NOMO-1 (cell line): ENCODE measurements around the gene LHX5.

ENCODE experiments used
- DNase-seq, 2 experiments: peaks; one replicate each; lab custom pipeline; 2025; ENCODE audit not compliant: unreplicated experiment in 2 of 2; lab: John Stamatoyannopoulos, UW

Gene LHX5

DNA sequence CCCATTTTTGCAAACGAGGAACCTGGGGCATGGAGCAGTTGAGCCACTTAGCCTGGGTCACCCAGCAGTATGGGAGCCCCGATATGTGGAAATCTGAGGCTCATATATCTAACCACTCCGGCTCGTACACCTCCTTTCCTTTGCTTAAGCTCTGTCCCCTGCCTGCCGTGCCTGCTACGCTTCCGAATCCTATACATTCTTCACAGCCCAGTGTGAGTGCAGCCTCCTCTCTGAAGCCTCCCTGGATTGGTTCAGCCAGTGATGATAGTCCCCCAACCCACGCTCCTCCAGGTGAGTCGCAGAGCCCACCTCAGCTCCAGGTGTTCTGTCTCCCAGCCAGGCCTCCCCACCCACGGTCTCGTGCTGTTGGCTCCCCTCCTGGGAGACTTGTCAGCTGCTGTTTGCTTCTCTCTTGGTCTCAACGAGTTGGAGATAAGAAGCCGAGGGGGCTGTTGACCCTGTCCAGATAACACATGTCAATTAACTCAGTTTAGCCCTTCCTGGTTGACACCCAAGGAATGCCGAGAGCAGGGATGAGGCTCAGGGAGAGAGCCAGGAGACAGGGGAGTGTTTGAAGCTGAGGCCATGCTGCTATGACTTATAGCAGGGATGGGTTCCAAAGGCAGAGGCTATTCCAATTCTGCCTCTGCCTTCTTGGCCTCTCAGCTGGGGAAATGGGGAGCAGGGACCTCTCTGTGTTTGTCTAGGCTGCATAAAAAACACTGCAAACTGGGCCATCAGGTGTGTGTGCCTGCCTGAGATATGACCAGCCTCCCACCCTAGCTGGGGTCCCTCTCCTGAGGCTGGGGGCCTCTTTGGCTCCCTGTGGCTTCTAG, 30.5 kb downstream of the LHX5 start:
- DNase-seq, result no peak

DNA sequence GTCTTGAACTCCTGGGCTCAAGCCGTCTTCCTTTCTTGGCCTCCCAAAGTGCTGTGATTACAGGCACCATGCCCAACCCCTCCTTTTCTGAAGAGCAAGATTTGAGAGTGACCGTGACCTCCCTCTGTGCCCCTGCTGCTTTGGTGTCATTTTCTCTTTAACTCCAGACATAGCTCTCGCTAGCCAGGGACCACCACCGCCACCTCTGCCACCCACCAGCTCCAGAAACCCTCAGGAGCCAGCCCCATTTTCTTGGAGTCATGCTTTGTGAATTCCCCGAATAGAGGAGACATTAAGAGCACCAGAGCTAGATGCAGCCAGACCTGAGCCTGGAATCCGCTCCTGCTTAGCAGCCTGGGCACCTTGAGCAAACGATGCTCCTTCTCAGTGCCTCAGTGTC, 31.3 kb downstream of the LHX5 start:
- no peak for DNase-seq

DNA sequence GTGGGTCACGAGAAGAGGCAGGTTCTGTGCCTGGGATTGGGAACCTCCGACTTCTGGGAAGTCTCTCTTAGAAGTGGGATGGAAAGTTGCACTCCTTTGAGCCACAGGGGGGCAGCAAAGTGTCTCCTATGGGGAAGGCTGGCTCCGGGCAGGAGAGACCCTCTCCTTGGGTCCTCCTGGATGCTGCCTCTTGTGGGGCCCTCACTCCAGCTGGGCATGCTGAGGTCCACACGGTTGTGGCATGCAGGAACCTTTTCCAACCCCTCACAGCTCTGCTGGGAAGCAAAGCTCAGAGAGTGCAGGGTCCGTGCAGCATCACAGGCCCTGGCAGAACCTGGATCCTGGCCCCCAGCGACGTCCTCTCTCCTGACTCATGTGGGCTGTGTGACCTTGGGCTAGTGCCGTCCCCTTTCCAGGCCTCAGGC, 32.1 kb downstream of the LHX5 start:
- no peak for DNase-seq

DNA sequence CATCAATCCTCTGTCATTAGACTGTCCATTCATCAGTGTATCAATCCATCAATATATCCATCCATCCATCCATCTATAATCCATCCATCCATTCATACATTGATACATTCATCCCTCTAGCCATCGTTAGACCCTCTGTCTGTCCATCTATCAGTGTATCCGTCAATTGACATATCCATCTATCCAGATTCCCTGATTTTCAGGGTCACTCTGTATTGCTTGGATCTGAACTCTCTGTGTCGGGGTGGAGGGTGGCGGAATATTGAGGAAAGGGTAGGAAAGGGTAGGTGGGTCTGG, 32.4 kb downstream of the LHX5 start:
- DNase-seq, result no peak

DNA sequence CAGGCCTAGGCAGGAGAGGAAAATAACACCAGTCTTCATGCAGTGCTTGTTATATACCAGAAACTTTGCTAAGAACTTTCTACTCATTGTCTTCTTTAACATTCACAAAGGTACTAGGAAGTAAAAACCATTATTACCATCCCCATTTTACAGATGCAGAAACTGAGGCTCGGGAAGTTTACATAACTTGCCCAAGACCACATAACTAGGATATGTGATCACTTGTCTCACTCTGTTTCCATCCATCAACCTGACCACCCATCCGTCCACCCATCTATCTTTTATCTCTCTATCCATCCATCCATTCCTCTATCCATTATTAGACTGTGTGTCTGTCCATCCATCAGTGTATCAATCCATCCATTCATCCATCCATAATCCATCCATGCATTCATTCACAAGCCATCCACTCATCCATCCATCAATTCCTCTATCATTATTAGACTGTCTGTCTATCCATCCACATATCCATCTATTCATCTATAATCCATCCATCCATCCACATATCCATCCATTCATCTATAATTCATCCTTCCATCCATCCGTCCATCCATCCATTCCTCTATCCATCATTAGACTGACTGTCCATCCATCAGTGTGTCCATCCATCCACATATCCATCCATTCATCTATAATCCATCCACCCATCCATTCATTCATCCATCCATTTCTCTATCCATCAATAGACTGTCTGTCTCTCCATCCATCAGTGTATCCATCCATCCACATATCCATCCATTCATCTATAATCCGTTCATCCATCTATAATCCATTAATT, 33.0 kb downstream of the LHX5 start:
- no peak for DNase-seq

DNA sequence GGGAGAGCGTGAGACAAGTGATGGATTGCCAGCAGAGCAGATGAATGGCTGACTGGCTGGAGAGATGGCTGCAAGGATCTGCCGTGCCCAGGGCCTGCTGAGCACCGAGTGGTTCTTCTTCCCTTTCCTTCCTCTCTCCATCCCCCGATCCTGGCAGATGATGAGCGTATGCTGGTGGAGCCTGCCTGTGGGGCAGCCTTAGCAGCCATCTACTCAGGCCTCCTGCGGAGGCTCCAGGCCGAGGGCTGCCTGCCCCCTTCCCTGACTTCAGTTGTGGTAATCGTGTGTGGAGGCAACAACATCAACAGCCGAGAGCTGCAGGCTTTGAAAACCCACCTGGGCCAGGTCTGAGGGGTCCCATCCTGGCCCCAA, 34.0 kb downstream of the LHX5 start:
- DNase-seq, result no peak

DNA sequence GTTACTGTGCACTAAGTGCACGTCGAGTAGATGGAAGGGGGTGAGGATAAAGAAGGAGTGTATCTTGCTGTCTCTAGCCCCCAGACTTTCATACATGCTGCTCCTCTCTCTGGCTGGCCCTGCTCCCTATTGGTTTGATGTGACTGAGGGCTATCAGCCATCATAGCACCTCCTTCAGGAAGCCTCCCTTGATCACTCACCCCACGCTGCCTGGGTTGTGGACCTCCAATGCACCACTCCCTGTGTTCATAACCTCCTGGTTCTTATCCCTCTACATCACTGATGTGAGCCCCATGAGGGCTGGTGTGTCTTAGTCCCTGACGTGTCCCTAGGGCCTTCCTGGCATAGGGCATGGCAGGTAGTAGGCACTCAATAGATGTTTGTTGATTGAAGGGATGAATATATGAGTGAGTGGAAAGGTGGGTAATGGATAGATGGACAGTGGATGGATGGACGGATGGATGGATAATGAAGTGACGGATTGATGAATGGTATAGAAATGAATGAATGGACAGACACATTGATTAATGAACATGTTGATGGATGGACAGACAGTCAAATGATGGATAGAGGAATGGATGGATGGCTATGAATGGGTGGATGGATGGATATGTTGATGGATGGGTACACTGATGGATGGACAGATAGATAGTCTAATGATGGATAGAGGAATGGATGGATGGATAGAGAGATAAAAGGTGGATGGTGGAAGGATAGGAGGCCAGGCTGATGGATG, 34.5 kb downstream of the LHX5 start:
- DNase-seq, result no peak

DNA sequence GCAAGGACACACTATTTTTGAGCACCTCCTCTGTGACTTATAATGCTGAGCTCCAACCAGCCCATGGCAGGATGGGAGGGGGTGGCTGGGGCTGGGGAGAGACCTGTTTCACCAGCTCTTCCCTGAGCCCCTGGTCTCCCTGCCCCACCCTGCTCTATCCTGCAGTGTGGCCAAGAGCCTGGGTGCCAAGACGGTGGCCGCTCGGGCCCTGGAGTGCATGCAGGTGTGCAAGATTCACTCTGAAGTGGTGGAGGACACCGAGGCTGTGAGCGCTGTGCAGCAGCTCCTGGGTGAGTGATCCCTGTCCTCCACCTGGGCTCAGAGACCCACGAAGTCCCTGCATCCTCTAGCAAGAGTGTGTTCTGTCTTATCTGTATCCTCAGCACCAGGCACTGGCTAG, 35.1 kb downstream of the LHX5 start:
- DNase-seq, result no peak

DNA sequence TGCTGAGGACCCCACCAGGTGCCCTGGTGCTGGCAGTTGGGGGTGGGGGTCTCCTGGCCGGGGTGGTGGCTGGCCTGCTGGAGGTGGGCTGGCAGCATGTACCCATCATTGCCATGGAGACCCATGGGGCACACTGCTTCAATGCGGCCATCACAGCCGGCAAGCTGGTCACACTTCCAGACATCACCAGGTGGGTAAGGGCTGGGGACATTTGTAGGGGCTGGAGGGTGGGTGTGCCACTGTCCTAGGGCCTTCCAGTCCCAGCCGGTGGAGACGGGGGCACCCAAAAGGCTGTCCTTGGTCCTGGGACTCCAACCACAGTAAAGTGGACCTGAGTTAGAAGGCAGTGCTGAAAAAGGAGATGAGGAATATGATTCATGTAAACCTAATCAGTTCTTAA, 36.3 kb downstream of the LHX5 start:
- DNase-seq, result no peak

DNA sequence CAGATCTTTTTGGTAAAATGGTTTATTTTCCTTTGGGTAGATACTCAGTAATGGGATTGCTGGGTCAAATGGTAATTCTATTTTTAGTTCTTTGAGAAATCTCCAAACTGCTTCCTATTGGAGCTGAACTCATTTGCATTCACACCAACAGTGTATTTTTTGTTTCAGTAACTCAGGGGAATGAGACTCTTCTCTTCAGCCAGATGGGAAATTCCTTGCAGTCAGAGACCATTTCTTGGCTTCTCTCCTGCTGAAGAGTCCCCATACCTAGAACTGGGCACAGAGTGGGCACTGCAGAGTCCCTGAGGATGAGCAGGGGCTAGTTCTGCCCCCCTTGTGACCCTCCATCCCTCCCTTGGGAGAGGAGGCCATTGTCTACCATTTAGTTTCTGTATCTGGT, 38.7 kb downstream of the LHX5 start:
- DNase-seq, result no peak

DNA sequence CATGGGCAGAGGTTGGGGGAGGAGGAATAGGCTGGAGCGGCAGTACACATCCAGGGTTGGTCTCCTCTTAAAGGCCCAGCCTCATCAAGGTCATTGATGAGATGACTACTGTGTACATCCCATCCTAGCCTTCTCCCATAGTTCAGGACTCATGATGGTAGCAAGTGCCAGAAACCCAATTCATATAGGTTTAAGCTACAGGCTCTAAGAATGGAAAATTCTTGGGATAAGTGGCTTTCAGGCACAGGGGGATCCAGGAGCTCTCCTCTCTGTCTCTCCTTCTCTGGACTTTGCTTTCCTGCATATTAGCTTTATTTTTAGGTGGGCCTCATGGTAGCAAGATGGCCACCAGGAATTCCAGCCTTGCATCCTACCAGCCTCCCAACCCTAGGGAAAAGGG, 43.2 kb downstream of the LHX5 start:
- no peak for DNase-seq

DNA sequence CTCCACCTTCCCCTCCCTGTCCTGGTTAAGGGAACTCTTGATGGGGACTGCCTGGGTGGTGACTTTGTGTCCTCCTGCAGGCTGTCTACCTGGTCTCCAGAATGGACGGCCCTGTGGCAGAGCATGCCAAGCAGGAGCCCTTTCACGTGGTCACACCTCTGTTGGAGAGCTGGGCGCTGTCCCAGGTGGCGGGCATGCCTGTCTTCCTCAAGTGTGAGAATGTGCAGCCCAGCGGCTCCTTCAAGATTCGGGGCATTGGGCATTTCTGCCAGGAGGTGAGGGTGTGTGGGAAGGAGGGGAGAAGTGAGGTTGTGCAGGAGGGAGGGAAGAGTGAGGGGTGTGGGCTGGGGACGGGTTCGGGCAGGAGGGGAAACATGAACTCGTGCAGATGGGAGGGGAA, 43.8 kb downstream of the LHX5 start:
- DNase-seq, result no peak

DNA sequence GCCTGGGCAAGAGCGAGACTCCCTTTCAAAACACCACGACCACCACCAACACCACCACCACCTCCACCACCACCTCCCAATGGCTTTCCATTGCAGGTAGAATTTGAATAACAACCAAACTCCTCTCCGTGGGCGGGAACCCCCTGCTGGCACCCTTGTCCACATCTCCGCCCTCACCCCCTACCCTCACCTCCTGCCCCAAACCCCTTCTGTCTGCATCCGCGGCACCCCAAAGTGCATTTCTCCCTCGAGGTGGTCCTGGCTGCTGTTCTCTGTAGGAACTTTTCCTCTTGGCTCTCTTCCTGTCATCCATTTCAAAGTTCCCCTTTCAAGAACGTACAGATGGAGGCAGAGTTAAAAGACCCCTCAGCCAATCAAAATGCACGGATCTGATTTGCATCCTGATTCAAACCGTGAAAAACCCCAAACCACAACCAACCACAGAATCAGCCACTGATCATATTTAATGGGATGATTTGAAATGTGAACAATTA, 45.7 kb downstream of the LHX5 start:
- no peak for DNase-seq

DNA sequence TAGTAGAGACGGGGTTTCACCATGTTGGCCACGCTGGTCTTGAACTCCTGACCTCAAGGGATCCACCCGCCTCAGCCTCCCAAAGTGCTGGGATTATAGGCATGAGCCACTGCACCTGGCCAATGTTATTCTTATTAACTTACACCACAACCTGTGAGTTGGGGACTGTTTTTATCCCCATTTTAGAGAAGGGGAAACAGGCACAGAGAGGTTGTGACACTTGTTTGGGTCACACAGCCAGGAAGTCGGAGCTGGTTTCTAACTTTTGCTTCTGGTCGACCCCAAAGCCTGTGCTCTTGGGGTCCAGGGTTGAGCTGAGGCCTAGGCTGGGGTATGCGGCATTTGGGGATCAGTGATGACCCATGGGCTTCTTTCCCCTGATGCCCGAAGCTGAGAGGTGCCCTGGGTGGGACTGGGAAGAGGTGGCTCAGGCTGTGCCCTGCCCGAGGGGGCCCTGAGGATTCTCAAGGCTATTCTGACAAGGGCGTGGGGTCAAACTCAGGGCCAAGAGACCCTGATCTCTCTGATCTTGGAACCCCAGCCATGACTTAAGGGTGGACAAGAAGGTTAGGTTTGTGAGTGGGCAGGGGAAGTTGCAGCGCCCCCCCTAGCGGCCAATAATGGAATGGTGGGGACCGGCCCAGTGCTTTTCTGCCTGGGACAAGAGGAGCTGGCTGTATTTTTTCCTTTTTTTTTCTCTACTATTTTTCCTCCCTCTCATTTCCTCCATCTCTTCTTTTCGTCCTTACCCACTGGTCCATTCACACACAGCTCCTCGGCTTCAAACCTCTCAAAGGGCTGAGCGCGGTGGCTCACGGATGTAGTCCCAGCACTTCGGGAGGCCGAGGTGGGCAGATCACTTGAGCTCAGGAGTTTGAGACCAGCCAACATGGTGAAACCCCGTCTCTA, 46.5 kb downstream of the LHX5 start:
- peak; percentile 39 to 53 for DNase-seq

DNA sequence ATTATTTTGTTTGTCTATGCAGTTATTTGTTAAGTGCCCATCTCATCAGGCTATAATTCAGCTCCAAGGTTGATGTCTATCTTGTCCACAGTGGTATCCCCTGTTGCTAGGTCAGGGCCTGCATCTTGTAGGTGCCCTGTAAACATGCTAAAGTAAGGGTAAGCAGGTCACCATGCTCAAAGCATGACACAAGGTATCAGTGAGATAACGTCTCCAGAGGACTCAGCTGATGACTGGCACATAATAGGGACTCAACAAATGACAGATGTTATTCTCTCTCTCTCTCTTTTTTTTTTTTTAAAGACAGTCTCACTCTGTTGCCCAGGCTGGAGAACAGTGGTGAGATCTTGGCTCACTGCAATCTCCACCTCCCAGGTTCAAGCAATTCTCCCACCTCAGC, 47.2 kb downstream of the LHX5 start:
- DNase-seq, result no peak

DNA sequence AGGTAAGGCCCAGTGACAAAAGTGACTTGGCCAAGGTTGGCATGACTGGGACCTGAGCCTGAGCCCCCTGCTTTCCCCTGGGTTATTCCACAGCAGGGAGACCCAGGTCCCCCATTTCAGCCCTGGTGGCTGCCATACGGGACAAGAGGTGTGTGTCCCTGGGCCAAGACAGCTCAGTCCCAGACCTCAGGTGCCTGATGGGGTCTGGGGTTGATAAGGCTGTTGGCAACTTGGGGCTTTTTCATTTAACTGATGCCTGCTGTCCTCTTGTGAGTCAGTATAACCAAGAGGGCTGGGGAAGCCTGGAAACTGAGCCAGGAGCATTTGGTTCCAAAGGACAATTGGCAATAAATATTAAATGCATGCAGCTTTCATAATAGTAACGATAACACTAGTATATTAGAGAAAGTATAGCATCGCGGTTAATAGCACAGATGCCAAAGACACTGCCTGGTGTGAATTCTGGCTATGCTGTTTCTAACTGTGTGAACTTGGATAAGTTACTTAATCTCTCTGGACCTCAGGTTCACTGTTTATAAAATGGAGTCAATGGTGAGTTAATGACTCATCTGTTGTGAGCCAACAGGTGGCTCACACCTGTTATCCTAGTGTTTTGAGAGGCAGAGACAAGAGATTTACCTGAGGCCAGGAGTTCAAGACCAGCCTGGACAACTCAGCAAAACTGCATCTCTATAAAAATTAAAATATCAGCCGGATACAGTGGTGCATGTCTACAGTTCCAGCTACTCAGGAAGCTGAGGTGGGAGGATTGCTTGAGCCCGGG, 48.6 kb downstream of the LHX5 start:
- DNase-seq, result no peak

DNA sequence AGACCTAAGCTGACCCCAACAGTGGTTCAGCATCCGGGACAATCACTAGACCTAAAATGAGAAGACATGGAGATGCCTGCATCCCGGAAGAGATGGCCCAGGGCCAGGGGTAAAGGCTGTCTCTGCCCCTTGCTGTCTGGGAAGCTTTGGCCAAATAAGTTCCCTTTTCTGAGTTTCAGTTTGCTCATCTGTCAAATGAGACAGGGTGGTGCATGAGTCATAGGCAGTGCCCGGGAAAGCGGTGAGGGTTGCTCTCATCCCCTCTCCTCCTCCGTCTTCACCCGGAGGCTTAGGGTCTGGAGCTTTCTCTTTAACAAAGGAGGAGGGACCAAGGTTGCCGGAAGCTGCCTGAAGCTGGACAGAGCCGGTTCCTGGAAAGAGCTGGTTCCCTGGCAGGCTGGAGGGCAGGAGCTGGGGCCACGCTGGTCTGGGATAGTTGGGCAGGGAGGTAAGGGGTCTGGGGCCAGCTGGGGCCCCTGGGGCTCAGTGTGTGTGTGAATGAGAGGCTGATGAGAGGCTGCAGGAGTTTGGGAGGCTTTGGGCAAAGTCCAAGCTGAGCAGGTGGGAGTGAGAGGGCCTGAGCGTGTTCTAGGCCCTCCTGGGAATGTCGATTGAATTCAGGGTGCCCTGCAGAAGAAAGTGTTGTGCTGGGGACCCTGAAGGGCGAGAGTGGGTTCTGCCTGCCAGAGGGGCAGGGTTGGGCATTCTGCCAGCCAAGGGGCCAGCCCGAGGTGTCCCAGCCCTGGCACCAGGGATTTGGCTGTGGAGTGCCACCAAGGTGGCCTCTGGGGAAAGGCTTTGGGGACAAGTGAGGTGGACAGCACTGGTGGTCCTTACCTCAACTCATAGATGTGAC, 49.4 kb downstream of the LHX5 start, which contains the start of gene SDSL:
Gene SDSL (plus strand): TSS at position 351 of the 856 bp plus-strand sequence. CDS start 5,603 bp downstream, outside the sequence.
- DNase-seq, result peak; percentile 98 to 99

DNA sequence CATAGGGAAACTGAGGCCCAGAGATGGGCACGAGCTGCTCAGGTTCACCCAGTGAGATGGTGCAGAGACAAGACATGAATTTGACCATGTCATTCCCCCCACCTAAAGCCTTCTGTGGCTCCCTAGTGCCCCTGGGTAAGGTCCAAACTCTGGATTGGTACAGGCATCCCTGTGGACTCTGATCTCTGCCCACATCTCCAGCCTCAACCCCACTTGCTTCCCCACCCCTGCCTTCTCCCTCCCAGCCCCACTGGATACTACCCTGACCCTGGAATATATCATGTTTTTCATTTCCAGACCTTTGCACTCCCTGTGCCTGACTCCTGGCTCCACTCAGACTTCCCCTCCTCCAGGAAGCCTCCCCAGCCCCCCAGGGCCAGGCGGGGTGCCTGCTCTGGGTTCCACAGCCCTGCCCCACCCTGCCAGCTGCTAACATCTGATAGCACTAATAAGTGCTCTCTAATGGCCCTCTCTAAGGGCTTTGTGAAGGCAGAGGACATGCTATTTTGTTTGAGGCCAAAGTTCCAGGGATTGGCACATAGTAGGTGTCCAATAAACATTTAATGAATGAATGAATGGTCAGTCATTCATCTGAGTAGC, 50.6 kb downstream of the LHX5 start:
- no peak for DNase-seq
